Activated CD8-positive, alpha-beta memory T cell treated with anti-CD3 and anti-CD28 coated beads for 1 hour (primary cell): Measurements from ENCODE around the gene ANKRD35.

Experiments used
- DNase-seq, 2 donors: peaks; one replicate each; pipeline ENCODE4 v3.0.0-alpha.2; 2020; ENCODE audit warnings: low read depth in 1 of 2; ENCODE audit errors: extremely low read depth in 1 of 2

Gene ANKRD35

DNA sequence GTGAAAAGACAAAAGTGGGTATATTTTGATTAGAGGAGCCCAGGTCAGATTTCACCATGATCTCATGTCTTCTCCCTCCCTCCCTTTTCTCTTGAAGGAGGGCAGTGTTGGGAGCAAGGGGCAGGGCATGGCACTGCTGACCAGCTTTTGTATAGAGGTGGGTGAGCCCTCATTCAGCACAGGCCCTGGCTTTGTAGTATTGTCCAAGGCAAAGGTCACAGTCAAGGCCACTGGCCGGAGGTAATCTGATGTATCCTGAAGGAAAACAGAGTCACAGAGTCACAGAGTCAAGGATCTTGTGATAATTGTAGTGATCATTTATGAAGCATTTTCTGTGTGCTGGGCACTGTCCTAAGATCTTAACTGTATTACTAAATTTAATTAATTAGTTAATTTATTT, 12.3 kb upstream of the ANKRD35 start:
- no peak for DNase-seq

DNA sequence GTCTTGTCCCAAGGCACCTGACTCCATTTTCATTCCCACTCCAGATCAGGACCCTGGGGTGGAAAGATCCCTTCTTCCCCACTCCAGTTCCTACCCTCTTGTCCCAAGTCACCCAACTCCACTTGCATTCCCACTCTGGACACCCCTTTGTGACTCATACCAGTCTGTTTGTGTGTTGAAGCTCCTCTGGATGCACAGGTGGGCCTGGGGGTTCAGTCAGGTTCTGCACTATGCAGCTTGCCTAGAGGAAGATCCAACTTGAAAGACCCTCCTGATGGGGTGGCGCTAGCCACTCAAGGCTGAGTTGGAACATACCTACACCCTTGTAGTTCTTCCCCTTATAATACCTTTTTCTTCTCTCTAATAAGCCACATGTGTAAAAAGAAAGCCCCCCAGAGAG, 9.8 kb upstream of the ANKRD35 start:
- no peak for DNase-seq

DNA sequence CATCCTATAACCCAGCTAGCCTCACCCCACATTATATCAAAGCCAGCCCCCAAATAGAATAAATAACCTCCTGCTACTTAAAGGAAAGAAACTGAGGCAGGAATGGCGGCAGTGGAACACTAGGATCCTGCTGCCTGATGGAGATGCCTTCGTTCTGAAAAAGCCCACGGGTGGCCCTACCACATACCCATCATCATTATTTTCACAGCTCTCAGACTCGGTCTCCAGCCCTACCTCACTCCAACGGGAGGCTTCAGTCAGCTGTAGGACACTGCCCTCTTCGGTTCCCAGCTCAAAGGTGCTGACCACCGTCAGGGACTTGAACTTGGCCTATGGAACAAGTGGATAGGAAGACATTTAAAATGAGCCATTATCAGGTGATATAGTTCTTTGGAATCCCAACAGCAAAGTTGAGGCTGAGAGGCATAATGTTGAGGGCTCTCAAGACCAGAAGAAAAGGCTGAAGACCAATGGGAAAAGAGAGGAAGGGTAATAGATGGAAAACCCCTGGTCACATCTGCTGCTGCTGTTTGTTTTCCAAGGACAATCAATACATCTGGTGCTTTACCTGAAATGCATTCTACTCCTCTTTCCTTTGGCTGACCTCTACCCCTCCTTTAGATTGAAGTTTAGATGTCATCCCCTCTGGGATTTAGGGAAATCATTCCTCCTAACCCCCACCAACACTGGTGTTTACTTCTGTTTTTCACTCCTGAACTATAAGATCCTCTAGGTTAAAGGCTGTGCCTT, 7.8 kb upstream of the ANKRD35 start:
- no peak for DNase-seq

DNA sequence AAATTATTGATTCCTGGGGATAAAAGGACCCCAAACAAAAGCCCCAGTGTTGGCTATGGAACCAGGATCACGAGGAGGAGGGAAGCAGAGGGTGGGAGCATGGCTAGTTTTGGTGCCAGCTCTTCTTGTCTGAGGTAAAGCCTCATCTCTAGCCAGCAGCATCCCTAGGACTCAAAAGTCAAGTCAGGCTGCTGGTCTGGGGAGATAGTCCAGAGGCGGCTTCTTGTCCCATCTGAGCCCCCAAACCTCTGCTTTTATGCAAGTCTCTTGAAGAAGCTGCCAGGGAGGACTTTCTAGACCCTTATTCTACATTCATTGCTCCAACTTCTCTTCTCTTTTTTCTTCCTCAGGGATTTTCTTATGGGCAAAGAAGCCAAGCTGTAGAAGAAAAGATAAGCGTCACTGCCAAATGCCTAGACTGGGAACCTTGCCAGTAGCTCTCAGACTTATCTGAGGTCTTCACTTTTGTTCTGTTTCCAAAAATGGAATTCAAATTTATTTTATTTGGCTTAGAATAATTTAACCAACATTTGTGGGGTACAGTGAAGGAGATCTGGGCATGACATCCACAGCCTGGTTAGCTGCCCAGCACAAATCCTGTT, 6.9 kb upstream of the ANKRD35 start:
- no peak for DNase-seq

DNA sequence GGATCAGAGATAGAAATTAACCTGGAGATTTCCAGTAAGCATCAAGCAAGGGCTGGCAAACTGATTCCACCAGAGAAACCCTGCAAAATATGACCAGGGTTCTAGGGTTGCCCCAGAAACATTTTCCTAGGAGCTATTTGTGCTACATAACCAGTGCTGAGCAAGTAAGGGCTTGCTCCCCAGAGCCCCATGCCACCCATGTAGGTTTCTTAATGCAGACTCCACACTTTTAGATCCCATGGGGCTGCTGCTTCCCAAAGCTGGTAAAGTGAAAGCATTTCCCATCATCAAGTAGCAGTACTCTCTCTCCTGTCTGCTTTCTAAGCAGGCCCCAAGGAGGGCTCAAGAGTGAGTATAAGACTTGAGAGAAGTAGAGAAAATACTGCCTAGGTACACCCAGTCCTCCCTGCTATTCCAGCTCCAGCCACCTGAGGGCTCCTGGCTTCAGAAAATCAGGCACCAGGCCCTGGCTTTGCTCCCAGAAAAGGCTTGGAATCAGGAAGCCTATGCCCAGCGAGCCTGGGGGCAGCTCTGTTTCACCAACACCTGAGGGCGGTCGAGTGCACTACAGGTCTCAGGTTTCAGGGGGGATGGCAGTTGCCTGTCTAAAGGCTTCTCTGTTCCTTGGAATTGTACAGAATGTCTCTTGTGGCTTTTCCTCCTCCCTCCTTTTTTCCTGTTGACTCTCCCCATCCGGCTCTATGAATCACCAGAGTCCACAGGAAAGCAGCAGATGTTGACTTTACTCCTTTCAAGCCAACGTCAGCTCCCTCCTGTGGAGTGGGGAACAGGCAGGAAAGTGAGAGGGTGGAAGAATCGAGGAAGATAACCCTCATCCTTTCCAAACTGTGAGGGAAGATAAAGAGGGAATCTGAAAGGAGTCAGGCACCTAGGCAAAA, 6.2 kb upstream of the ANKRD35 start:
- peak in 1 of 2 donors; percentile 17 for DNase-seq

DNA sequence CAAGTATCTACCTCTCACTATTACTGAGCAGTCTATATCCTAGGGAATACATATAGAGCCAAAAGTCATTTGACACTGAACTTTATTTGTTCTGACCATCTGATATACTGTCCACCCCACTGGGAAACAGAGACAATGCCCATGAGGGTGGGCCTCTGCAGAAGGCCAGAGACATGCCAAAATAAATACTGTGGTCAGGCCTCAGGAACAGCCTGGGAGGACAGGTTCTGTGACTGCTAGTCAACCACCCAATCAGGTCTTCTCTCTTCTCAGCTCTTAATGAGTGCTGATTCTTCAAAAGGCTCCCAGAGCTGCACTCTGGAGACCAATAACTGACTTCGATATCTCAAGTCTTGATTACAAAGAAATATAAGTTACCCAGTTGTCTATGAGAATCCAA, 5.5 kb upstream of the ANKRD35 start:
- DNase-seq = no peak

DNA sequence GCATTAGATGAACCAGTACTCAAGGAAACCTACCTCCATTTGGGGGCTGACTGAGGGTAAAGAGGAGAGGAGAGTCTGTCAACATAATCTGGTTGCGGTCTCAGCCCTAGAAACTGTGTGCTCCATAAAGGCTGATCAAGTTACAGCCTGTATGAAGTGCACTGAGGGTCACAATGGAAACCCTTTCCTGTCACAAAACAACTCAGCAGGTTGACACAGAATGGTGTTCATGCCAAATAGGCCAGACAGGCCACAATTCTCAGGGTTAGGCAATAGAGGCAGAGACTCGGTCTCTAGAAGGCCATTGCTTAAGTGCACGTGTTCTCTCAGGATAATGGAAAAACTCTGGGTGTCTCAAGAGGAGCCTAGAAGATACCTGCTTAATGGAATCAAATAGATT, 4.1 kb upstream of the ANKRD35 start:
- DNase-seq = no peak

DNA sequence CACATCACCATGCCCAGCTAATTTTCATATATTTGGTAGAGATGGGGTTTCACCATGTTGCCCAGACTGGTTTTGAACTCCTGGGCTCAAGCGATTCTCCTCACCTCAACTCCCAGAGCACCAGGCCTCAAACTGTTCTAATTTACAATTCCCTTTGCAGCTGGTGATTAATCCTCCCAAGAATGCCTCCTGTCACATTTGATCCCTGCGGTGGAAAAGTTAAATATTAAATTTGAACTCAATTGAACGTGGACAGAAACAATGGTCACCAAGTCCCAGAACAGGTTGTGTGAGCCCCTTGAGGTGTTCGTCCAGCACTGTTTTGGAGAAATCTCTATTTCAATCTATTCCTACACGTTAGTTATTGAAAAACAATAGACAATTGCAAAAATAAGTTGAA, 2.0 kb upstream of the ANKRD35 start:
- no peak for DNase-seq

DNA sequence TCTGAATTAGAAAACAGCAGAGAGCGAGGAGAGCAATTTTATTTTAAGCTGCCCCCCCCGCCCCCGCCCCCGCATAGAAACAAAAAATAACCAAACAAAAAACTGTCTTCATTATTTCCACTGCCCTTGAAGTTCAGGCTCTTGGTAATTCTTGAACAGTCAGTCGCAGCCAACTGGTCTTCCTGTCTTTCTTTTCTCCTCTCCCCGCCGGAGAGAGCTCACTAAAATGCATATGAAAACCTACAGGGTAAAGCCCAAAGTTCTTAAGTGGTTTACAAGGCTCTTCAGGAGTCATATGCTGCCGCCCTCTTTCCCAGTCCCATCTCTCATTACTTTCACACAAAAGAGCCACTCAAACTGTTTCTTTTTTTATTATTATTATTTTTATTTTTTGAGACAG, 1.1 kb upstream of the ANKRD35 start:
- no peak for DNase-seq

DNA sequence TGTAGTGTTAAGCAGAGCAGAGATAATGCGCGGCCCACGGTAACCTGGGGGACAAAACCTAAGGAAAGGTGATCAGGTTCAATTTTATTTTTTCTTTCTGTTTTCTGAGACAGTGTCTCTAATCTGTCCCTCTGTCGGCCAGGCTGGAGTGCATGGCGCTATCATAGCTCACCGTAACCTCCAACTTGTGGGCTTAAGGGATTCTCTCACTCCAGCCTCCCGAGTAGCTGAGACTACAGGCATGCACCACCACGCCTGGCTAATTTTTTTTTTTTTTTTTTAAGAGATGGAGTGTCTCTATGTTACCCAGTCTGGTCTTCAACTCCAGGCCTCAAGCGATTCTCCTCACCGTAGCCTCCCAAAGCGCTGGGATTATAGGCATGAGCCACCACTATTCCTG, 724 bp upstream of the ANKRD35 start:
- no peak for DNase-seq

DNA sequence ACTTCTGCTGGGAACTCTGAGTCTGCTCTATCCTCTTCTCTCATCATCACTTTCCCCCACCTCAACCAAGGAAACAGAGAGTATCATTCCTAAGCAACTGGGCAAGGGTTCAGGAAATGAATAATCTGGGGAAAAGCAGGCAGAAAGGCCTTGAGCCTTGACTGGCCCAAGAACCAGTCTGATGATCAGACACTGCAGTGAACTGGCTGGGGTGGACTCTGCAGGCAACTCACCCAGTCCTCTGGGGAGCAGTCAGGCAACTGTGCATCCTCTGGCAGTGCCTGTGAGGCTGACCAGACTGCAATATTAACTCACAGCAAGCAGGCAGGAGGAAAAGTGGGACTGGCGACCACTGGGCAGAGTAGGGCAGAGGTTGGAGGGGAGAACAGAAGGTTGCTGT, 991 bp downstream of the ANKRD35 start:
- no peak for DNase-seq

DNA sequence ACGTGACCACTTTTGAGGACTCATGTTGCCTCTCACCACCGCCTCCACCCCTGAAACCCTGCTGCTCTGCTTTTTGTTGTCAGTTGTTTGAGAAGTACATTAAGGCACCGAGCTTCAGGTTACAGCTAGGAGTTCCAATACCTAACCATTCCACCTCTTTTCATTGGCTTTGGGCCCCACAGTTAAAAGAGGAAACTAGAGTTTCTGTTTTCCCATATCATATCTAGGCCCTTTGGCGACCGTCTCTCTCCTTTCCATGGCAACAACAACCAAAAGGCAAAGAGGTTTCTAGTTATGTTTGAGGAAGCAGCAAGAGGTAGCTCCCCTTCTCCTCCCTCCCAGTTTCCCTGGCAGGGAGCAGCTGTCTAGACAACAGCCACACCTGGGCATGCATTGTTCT, 5.9 kb downstream of the ANKRD35 start:
- no peak for DNase-seq

DNA sequence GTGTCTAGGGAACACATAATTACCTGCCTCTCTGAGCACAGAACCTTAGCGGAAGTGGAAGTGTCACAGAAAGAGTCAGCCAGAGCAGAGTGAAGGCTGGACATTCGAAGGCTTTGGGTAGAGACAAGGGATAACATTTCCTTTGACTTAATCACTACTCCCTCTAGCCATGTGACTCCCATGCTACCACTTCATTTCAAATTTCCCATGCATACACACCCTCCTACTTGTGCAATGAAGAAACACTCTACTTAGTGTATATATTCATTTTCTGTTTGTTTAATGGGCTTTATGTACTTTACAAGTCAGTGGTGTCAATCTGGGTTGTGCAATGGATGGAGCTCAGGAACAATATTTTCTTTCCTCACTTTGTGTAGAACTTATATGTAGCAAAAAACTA, 6.9 kb downstream of the ANKRD35 start:
- no peak for DNase-seq

DNA sequence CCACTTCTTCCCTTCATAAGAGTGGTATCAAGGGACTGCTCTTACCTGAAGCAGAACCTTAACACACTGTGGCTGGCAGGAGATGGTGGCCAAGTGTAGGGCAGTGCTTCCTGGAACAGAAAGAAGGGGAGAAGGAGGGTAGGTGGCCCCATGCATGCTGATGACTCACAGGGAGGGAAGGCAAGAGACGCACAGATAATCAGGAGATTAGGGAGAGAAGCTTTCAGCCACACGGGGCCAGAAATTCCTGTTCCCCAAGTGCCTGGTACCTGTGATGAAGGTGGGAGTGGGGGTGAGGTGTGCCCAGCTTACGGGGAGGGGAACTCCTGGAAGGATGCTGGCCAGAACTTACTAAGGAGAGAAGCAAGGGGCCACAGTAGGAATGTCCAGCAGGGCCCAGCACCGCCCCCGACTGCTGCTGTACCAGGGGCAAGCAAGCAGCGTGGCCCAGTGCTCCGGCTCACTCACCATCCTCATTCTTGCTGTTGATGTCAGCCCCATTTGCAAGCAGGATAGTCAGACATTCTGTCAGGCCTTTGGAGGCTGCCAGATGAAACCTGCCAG, 7.7 kb downstream of the ANKRD35 start:
- no peak for DNase-seq

DNA sequence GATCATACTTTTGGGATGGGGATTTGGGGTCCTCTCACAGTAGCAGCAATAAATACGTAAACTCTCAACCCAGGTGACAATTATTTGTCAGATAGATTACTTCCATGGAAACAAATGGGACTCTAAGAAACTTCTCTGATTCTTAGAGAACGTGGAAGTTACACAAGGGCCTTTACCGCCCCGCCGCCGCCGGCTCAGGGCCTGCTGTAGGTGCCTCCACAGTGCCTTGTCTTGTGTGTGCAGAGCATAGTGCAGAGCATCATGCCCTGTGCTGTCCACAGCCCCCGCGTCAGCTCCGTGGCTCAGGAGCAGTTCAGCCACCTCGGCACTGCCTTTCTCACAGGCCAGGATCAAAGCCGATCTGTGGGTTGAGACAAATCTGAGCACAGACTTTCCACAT, 11.0 kb downstream of the ANKRD35 start:
- no peak for DNase-seq

DNA sequence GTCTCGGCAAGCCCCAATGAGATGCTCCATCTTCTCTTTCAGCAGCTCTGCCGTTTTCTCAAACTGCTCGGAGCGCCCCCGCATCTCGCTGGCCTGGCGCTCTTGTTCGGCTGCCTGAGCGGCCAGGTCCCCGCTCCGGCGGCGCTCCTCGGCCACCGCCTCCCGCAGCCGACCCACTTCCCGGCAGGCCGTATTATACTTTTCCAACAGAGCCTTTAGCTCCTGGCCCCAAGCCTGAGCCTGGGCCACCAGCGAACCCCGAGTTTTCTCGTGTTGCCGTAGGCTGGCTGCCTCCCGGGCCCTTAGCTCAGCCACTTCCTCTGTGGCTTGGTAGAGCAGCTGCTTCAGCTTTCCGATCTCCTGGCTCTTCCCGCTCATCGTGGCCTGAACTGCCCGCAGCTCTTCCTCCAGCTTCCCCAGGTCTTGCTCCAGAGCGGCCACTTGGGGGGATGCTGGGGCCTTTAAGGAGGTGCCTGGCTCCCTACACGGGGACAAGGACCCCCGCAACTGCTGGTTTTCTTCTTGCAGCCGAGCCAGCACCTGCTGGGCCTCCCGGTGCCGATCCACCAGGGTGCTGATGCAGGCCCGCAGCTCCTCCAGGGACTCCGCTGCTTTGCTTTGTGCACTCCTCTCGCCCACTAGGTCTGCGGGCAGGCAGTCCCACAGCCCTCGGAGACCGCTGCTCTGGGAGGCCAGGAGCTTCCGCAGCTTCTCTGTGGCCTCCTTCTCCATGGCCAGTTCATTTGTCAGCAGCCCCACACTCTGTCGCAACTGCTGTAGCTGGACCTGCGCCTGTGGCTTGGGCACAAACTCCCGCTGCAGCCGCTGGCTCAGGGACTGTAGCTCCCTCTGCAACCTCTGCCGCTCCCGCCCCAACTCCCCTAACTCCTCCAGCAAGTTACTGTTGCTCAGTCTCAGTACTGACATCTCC, 13.4 kb downstream of the ANKRD35 start:
- peak in 1 of 2 donors; percentile 20 for DNase-seq

DNA sequence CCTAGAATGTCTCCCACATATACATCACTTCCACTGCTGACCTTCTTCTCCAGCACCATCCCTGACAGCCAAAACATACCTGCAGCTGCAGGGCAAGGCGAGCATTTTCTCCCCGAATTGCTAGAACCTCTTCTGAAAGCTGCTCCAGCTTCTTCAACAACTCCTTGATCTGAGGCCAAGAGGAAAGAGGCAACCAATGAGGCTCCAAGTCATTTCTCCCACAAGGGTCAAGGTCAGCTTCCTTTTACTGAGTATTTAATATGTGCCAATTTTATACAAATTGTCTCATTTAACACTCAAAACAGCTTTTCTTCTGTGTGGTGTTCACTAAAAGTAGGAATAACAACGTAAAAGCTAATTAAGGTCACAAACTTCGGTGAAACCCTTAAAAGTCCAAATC, 17.4 kb downstream of the ANKRD35 start:
- no peak for DNase-seq

DNA sequence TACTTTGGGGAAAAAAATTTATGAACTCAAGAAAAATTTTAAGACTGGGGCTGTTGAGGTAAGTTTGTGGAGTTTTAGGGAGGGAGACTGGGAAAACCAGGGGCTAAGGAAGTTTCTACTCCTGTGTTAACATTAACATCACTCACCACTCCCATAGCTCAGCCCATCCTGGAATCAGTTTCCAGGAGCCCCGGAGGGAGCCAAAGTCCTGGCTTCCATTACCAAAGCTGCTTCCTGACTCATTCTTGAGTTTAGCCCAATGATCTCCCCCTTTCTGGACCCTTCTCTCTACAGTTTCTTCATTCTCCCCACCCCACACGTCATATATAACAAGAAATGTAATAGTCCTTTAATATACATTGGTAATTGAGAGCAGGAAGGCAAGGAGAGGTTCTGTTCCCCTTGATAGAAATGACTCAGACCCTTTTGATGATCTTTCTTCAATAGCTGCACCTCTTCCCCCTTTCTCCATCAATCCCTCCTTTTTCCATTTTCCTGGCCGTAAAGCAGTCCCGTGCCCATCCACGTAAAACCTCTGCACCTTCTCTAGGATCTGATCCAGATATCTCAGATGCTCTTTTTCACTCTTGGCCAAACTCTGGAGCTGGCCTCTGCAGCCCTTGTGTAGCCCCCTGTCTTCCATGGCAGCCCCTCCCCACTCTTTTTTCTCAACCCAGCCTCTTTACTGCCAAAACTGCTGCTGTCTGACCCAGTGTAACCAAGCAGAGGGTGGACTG, 22.2 kb downstream of the ANKRD35 start:
- no peak for DNase-seq

DNA sequence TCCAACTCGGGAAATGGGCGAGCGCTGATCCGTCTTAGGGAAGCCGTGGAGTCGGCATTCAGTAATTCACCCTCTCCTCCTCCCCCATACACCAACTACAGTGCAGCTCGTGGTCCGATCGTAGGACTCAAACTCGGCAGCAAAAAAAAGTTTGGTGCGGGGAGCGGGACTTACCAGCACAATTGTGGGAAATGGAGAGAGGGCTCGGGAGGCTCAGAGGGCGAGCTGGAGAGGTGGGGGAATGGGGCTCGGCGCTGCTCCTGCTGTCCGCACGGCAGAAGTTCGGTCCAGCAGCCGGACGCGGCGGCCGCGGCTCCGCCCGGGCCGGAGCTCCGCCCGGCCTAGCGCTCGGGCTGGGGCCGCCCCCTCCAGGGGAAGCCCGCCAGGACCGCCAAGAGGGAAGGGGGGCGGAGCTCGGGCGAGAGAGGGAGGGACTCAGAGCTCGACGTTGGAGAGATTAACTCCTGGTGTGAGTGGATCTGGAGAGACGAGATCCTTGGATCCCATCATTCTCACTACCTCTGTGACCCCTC, 26.1 kb downstream of the ANKRD35 start:
- DNase-seq = peak; percentile 48 to 69
